Liver (tissue), 9 donors: ENCODE data around the gene DHX9. TPM values are rescaled to one million over a fixed set of nuclear protein-coding genes. Genes with fewer than 3 reads are reported as not detected.

Experiments used
- DNase-seq: peaks from one replicate; pipeline ENCODE4 v3.0.0-alpha.2; 2017; ENCODE audit warnings: low spot score
- H3K27ac ChIP-seq, 2 donors: one replicate each; pipeline ENCODE4 v1.7.0; 2013; ENCODE audit warnings: inconsistent platforms in 2 of 2, low read length in 2 of 2, control low read depth in 1 of 2, low read depth in 1 of 2, mild to moderate bottlenecking in 1 of 2
- H3K27me3 ChIP-seq, 4 donors: one replicate each; pipeline versions ENCODE4 v1.6.1 to v1.7.0; 2013; ENCODE audit warnings: low read length in 3 of 4, inconsistent platforms in 1 of 4, mild to moderate bottlenecking in 1 of 4, moderate library complexity in 1 of 4; ENCODE audit not compliant: control insufficient read depth in 4 of 4, insufficient read depth in 4 of 4
- H3K36me3 ChIP-seq, 4 donors: one replicate each; pipeline versions ENCODE4 v1.6.1 to v1.7.0; 2013; ENCODE audit warnings: low read length in 3 of 4, mild to moderate bottlenecking in 3 of 4, low read depth in 1 of 4, moderate library complexity in 1 of 4; ENCODE audit not compliant: control insufficient read depth in 4 of 4, insufficient read depth in 3 of 4
- H3K4me1 ChIP-seq, 4 donors: one replicate each; pipeline versions ENCODE4 v1.6.1 to v1.7.0; 2013; ENCODE audit warnings: low read length in 3 of 4, mild to moderate bottlenecking in 3 of 4, moderate library complexity in 1 of 4; ENCODE audit not compliant: control insufficient read depth in 4 of 4, insufficient read depth in 4 of 4
- H3K4me3 ChIP-seq, 3 donors: one replicate each; pipeline versions ENCODE4 v1.6.1 to v1.7.0; 2013; ENCODE audit warnings: low read length in 3 of 3, control low read depth in 1 of 3, low read depth in 1 of 3, mild to moderate bottlenecking in 1 of 3
- H3K9ac ChIP-seq, 2 donors: one replicate each; pipeline ENCODE4 v1.7.0; 2013; ENCODE audit warnings: low read length in 2 of 2, mild to moderate bottlenecking in 2 of 2, moderate library complexity in 2 of 2, control low read depth in 1 of 2, low read depth in 1 of 2
- H3K9me3 ChIP-seq, 4 donors: one replicate each; pipeline versions ENCODE4 v1.6.1 to v1.7.0; 2013; ENCODE audit warnings: low read length in 3 of 4; ENCODE audit not compliant: control insufficient read depth in 4 of 4
- ATF3 ChIP-seq: IDR thresholded peaks from 2 replicates; pipeline ENCODE4 v1.6.1; 2016; ENCODE audit warnings: antibody characterized with exemption
- CTCF ChIP-seq: fragments of 150-350 bp; IDR thresholded peaks from 2 replicates; pipeline ENCODE4 v1.5.1; 2017; ENCODE audit warnings: improper control_type of control experiment, low read depth, low read length; ENCODE audit not compliant: missing input control
- EGR1 ChIP-seq, 2 donors: IDR thresholded peaks; 2 replicates each; pipeline ENCODE4 v1.6.1; 2016 to 2018; ENCODE audit warnings: antibody characterized with exemption in 2 of 2, low read depth in 2 of 2
- FOXA1 ChIP-seq: IDR thresholded peaks from 2 replicates; pipeline ENCODE4 v1.6.1; 2016; ENCODE audit warnings: antibody characterized with exemption
- FOXA2 ChIP-seq: IDR thresholded peaks from 2 replicates; pipeline ENCODE4 v1.6.1; 2016; ENCODE audit warnings: antibody characterized with exemption
- GABPA ChIP-seq, 2 donors: IDR thresholded peaks in 1 of 2; conservative IDR thresholded peaks in 1 of 2; 2 replicates each; pipeline ENCODE4 v1.6.1; 2016; ENCODE audit warnings: antibody characterized with exemption in 2 of 2, mild to moderate bottlenecking in 1 of 2, moderate library complexity in 1 of 2
- HNF4A ChIP-seq, 2 donors: conservative IDR thresholded peaks; 2 replicates each; pipeline ENCODE4 v1.6.1; 2016; ENCODE audit warnings: antibody characterized with exemption in 2 of 2, mild to moderate bottlenecking in 2 of 2
- HNF4G ChIP-seq: IDR thresholded peaks from 2 replicates; pipeline ENCODE4 v1.6.1; 2016; ENCODE audit warnings: antibody characterized with exemption
- JUND ChIP-seq, 2 donors: IDR thresholded peaks; 2 replicates each; pipeline ENCODE4 v1.6.1; 2016; ENCODE audit warnings: antibody characterized with exemption in 2 of 2
- MAX ChIP-seq: IDR thresholded peaks from 2 replicates; pipeline ENCODE4 v1.6.1; 2016; ENCODE audit warnings: antibody characterized with exemption
- NR2F2 ChIP-seq: IDR thresholded peaks from 2 replicates; pipeline ENCODE4 v1.6.1; 2016; ENCODE audit warnings: antibody characterized with exemption
- RAD21 ChIP-seq, 2 donors: IDR thresholded peaks; 2 replicates each; pipeline ENCODE4 v1.6.1; 2016; ENCODE audit warnings: antibody characterized with exemption in 2 of 2, mild to moderate bottlenecking in 2 of 2
- REST ChIP-seq: IDR thresholded peaks from 2 replicates; pipeline ENCODE4 v1.6.1; 2016; ENCODE audit warnings: antibody characterized with exemption, mild to moderate bottlenecking
- RXRA ChIP-seq, 2 donors: IDR thresholded peaks; 2 replicates each; pipeline ENCODE4 v1.6.1; 2017 to 2018; ENCODE audit warnings: antibody characterized with exemption in 2 of 2, mild to moderate bottlenecking in 1 of 2
- SP1 ChIP-seq: IDR thresholded peaks from 2 replicates; pipeline ENCODE4 v1.6.1; 2018; ENCODE audit warnings: antibody characterized with exemption, mild to moderate bottlenecking
- TAF1 ChIP-seq: conservative IDR thresholded peaks from 2 replicates; pipeline ENCODE4 v1.6.1; 2016; ENCODE audit warnings: antibody characterized with exemption, mild to moderate bottlenecking
- YY1 ChIP-seq: IDR thresholded peaks from 2 replicates; pipeline ENCODE4 v1.6.1; 2016; ENCODE audit warnings: antibody characterized with exemption, mild to moderate bottlenecking
- ZBTB33 ChIP-seq: IDR thresholded peaks from 2 replicates; pipeline ENCODE4 v1.6.1; 2016; ENCODE audit warnings: antibody characterized with exemption
- WGBS: extraction: QIAGEN DNeasy Blood & Tissue Kit; methylation state at CpG from one replicate; pipeline ENCODE4 v1.1.7; 2013; 5-methylcytosine and 5-hydroxymethylcytosine counted together
- polyA plus RNA-seq, 2 donors: library from polyadenylated mRNA; stranded (reverse) in 1 of 2; unstranded in 1 of 2; fragments of 200-250 nt in 1 of 2; fragments of >200 nt in 1 of 2; fragmentation: Nextera tagmentation in 1 of 2; extraction: Ambion mirVana in 1 of 2; gene quantifications; one replicate each; pipeline versions ENCODE4 v1.2.1 to v1.2.3, GENCODE V29; 2013 to 2015
- total RNA-seq, 2 donors: library from RNA; depleted of rRNA; stranded (reverse); fragments of >200 nt; gene quantifications; one replicate each; pipeline ENCODE4 v1.2.3, GENCODE V29; 2014
- donor health status: healthy.
- donor health status: healthy.
- donor health status: healthy.
- donor health status: healthy.
- donor health status: healthy.

The DHX9 gene
- total and polyA plus RNA-seq, 4 donors = 23.1 to 108 (median 47.3) TPM

- no peak for DNase-seq
- no peak overlapping the region for H3K9ac ChIP-seq
- H3K27me3 ChIP-seq = no peaks in the 10 kb centered on the region
- TF ChIP-seq FOXA1 (no peak), EGR1 (IDR thresholded peaks at IDR 0.05; ENCODE audit: low read depth in 2 of 2) (no peak), HNF4A (conservative IDR thresholded peaks at IDR 0.05) (no peak), ATF3 (no peak), RAD21 (IDR thresholded peaks at IDR 0.05) (no peak), TAF1 (no peak), HNF4G (no peak), CTCF (no peak), GABPA (IDR thresholded peaks at IDR 0.05 in 1 of 2, conservative IDR thresholded peaks at IDR 0.05 in 1 of 2) (no peak), NR2F2 (no peak), RXRA (IDR thresholded peaks at IDR 0.05) (no peak), MAX (no peak), SP1 (no peak), JUND (IDR thresholded peaks at IDR 0.05) (no peak), YY1 (no peak), ZBTB33 (no peak), FOXA2 (no peak), REST (no peak)
- peaks cover 12 to 89% (median 81%) of the 10 kb centered on the region in 4 donors for H3K36me3 ChIP-seq
- no peak overlapping the region for H3K27ac ChIP-seq
- no peaks in the 10 kb centered on the region for H3K4me1 ChIP-seq
- WGBS = 97% methylated on average over 3 of the region's 3 CpGs
- no peak overlapping the region for H3K4me3 ChIP-seq
- no peaks in the 10 kb centered on the region for H3K9me3 ChIP-seq
Measured at GRCh38 chr1:182872881-182873280, 33.7 kb downstream of the DHX9 start.
